Left renal cortex interstitium (tissue), 4 donors: Measurements from ENCODE around the gene RBM39. TPM values are rescaled to one million over a fixed set of nuclear protein-coding genes. Genes with fewer than 3 reads are reported as not detected.
A peak's percentile ranks its signal among the peaks of the same experiment; 100 is the strongest.
"Not testable (repeated sequence)": the region's sequence is repeated elsewhere in the genome, so short reads cannot be mapped to it uniquely, and the experiment has no call there.

Experiments used
- DNase-seq, 4 donors: peaks; one replicate each; pipeline ENCODE4 v3.0.0-alpha.2; 2013; ENCODE audit warnings: low read depth in 4 of 4, low spot score in 2 of 4, missing footprints in 1 of 4
- polyA plus RNA-seq, 4 donors: library from polyadenylated mRNA; unstranded; fragments of 120-200 nt; gene quantifications; one replicate each; pipeline ENCODE4 v1.2.1, GENCODE V29; 2013; ENCODE audit not compliant: insufficient read length in 4 of 4

Gene RBM39
- polyA plus RNA-seq, 4 donors: 488 to 707 (median 633) TPM

- no peak for DNase-seq
Observed at GRCh38 chr20:35757098-35757705, 15.1 kb upstream of the RBM39 start.

- no peak for DNase-seq
Observed at GRCh38 chr20:35756404-35756803, 14.3 kb upstream of the RBM39 start.

GRCh38 chr20:35750611-35751010 is 8.6 kb upstream of the RBM39 start:
- DNase-seq: no peak

GRCh38 chr20:35744492-35744841 is 2.4 kb upstream of the RBM39 start:
- not testable (repeated sequence) for DNase-seq

GRCh38 chr20:35743693-35744491 is 1.8 kb upstream of the RBM39 start:
- DNase-seq: no peak

- peak in 2 of 4 donors; percentile 15 to 41 for DNase-seq
Observed at GRCh38 chr20:35742741-35743523, 872 bp upstream of the RBM39 start.

- no peak for DNase-seq
Observed at GRCh38 chr20:35739294-35740163, 2.5 kb downstream of the RBM39 start.

- DNase-seq: no peak
Observed at GRCh38 chr20:35738410-35739179, 3.5 kb downstream of the RBM39 start.

- DNase-seq: no peak
Observed at GRCh38 chr20:35737865-35738333, 4.2 kb downstream of the RBM39 start.

GRCh38 chr20:35735826-35736470 is 6.1 kb downstream of the RBM39 start:
- no peak for DNase-seq

GRCh38 chr20:35734777-35735649 is 7.0 kb downstream of the RBM39 start:
- no peak for DNase-seq

- no peak for DNase-seq
Observed at GRCh38 chr20:35734374-35734773, 7.7 kb downstream of the RBM39 start.

- no peak for DNase-seq
Observed at GRCh38 chr20:35732644-35732982, 9.4 kb downstream of the RBM39 start.

- DNase-seq: no peak
Observed at GRCh38 chr20:35731862-35732643, 10.0 kb downstream of the RBM39 start.

- DNase-seq: no peak
Observed at GRCh38 chr20:35731469-35731788, 10.6 kb downstream of the RBM39 start.

GRCh38 chr20:35730583-35731468 is 11.2 kb downstream of the RBM39 start:
- DNase-seq: no peak
